ENCODE measurements around the gene SCN11A. TPM values are rescaled to one million over a fixed set of nuclear protein-coding genes. Genes with fewer than 3 reads are reported as not detected.

Gene SCN11A
- total RNA-seq, 1 experiment from 2014 or later = 0.13 TPM

DNA sequence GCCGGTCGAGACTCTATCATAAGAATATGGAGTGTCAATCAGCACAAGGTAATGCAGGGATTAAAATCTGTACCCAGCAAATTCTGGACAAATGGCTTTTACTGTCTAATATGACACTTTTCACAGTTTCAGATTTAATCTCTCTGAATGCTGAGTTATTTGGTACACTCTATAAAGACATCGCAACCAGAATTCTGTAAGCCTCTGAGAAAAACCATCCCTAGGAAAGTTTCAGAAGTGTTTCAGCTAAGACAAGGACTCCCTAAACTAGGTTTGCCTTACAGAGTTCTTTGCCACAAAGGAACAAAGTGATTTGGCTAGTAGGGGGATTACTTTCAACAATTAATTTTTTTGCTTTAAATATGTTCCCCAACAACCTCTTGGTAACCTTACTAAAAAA, 11.4 kb upstream of the SCN11A start (continued):
- TF ChIP-seq ATF1 (CRISPR knock-in tag; IDR thresholded peaks at IDR 0.05) = no peak
- no peak for TF ChIP-seq RELA (CRISPR knock-in tag; IDR thresholded peaks at IDR 0.05; ENCODE audit: borderline replicate concordance)
- TF ChIP-seq ZNF232 (CRISPR knock-in tag; IDR thresholded peaks at IDR 0.05) = no peak
- no peak for TF ChIP-seq FOXJ3 (CRISPR knock-in tag; IDR thresholded peaks at IDR 0.05; ENCODE audit: borderline replicate concordance)
- TF ChIP-seq, protein P1, sequence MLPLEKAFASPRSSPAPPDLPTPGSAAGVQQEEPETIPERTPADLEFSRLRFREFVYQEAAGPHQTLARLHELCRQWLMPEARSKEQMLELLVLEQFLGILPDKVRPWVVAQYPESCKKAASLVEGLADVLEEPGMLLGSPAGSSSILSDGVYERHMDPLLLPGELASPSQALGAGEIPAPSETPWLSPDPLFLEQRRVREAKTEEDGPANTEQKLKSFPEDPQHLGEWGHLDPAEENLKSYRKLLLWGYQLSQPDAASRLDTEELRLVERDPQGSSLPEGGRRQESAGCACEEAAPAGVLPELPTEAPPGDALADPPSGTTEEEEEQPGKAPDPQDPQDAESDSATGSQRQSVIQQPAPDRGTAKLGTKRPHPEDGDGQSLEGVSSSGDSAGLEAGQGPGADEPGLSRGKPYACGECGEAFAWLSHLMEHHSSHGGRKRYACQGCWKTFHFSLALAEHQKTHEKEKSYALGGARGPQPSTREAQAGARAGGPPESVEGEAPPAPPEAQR (CRISPR knock-in tag; IDR thresholded peaks at IDR 0.05) = no peak
- TF ChIP-seq, protein P2, sequence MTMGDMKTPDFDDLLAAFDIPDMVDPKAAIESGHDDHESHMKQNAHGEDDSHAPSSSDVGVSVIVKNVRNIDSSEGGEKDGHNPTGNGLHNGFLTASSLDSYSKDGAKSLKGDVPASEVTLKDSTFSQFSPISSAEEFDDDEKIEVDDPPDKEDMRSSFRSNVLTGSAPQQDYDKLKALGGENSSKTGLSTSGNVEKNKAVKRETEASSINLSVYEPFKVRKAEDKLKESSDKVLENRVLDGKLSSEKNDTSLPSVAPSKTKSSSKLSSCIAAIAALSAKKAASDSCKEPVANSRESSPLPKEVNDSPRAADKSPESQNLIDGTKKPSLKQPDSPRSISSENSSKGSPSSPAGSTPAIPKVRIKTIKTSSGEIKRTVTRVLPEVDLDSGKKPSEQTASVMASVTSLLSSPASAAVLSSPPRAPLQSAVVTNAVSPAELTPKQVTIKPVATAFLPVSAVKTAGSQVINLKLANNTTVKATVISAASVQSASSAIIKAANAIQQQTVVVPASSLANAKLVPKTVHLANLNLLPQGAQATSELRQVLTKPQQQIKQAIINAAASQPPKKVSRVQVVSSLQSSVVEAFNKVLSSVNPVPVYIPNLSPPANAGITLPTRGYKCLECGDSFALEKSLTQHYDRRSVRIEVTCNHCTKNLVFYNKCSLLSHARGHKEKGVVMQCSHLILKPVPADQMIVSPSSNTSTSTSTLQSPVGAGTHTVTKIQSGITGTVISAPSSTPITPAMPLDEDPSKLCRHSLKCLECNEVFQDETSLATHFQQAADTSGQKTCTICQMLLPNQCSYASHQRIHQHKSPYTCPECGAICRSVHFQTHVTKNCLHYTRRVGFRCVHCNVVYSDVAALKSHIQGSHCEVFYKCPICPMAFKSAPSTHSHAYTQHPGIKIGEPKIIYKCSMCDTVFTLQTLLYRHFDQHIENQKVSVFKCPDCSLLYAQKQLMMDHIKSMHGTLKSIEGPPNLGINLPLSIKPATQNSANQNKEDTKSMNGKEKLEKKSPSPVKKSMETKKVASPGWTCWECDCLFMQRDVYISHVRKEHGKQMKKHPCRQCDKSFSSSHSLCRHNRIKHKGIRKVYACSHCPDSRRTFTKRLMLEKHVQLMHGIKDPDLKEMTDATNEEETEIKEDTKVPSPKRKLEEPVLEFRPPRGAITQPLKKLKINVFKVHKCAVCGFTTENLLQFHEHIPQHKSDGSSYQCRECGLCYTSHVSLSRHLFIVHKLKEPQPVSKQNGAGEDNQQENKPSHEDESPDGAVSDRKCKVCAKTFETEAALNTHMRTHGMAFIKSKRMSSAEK (CRISPR knock-in tag; IDR thresholded peaks at IDR 0.05; ENCODE audit: borderline replicate concordance) = no peak
- TF ChIP-seq ELF4 (CRISPR knock-in tag; IDR thresholded peaks at IDR 0.05; ENCODE audit: low read depth) = no peak
- TF ChIP-seq, protein P3, sequence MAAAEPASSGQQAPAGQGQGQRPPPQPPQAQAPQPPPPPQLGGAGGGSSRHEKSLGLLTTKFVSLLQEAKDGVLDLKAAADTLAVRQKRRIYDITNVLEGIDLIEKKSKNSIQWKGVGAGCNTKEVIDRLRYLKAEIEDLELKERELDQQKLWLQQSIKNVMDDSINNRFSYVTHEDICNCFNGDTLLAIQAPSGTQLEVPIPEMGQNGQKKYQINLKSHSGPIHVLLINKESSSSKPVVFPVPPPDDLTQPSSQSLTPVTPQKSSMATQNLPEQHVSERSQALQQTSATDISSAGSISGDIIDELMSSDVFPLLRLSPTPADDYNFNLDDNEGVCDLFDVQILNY (CRISPR knock-in tag; IDR thresholded peaks at IDR 0.05) = no peak
- TF ChIP-seq NR1H2 (CRISPR knock-in tag; IDR thresholded peaks at IDR 0.05) = no peak
- no peak for TF ChIP-seq EMX1 (CRISPR knock-in tag; IDR thresholded peaks at IDR 0.05)

DNA sequence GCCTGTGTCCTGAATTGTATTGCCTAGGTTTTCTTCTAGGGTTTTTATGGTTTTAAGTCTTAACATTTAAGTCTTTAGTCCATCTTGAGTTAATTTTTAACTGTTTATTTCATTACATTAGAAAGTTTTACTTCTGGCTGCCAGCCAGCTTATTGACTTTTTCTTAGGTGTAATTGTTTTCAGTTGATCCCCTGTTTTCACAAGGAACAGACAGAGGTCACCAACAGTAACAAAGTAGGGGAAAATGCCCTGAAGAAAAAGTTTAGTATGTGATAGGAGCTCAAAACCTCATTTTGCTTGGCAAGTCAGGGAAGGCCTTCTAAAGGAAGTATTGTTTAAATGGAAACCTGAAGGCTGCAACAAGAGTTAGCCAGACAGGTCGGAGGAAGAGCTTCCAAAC, 10.4 kb upstream of the SCN11A start:
- Mint-ChIP-seq H3K27me3 (ENCODE audit: low read depth) (no peaks in the 10 kb centered on the region), H3K9me3 (no peaks in the 10 kb centered on the region), H3K36me3 (no peaks in the 10 kb centered on the region; the same call in 1 of the 2 replicates), H3K4me1 (peaks cover 9% of the 10 kb centered on the region), H3K4me3 (no peak overlapping the region), H3K27ac (peak overlapping the region; percentile 73; the same call in 1 of the 2 replicates)
- CTCF ChIA-PET = no interaction called here
- DNase-seq (ENCODE audit: low spot score) (no peak), ATAC-seq (no peak)
- POLR2A ChIA-PET = no interaction called here
- TF ChIP-seq, protein P4, sequence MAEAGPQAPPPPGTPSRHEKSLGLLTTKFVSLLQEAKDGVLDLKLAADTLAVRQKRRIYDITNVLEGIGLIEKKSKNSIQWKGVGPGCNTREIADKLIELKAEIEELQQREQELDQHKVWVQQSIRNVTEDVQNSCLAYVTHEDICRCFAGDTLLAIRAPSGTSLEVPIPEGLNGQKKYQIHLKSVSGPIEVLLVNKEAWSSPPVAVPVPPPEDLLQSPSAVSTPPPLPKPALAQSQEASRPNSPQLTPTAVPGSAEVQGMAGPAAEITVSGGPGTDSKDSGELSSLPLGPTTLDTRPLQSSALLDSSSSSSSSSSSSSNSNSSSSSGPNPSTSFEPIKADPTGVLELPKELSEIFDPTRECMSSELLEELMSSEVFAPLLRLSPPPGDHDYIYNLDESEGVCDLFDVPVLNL (CRISPR knock-in tag; IDR thresholded peaks at IDR 0.05; ENCODE audit: borderline replicate concordance, low read depth) = no peak
- no peak for TF ChIP-seq GABPB1 (CRISPR knock-in tag; IDR thresholded peaks at IDR 0.05)
- TF ChIP-seq EMX1 (CRISPR knock-in tag; IDR thresholded peaks at IDR 0.05) = no peak
- no peak for TF ChIP-seq GTF2I (CRISPR knock-in tag; conservative IDR thresholded peaks at IDR 0.05)
- TF ChIP-seq CREB1 (CRISPR knock-in tag; IDR thresholded peaks at IDR 0.05) = no peak
- no peak for TF ChIP-seq NR2C2 (CRISPR knock-in tag; IDR thresholded peaks at IDR 0.05)
- TF ChIP-seq JAZF1 (CRISPR knock-in tag; IDR thresholded peaks at IDR 0.05) = no peak
- no peak for TF ChIP-seq OVOL2 (CRISPR knock-in tag; IDR thresholded peaks at IDR 0.05; ENCODE audit: borderline replicate concordance)
- no peak for TF ChIP-seq PRRX2 (CRISPR knock-in tag; IDR thresholded peaks at IDR 0.05)
- no peak for TF ChIP-seq ATF1 (CRISPR knock-in tag; IDR thresholded peaks at IDR 0.05)
- TF ChIP-seq, protein P5, sequence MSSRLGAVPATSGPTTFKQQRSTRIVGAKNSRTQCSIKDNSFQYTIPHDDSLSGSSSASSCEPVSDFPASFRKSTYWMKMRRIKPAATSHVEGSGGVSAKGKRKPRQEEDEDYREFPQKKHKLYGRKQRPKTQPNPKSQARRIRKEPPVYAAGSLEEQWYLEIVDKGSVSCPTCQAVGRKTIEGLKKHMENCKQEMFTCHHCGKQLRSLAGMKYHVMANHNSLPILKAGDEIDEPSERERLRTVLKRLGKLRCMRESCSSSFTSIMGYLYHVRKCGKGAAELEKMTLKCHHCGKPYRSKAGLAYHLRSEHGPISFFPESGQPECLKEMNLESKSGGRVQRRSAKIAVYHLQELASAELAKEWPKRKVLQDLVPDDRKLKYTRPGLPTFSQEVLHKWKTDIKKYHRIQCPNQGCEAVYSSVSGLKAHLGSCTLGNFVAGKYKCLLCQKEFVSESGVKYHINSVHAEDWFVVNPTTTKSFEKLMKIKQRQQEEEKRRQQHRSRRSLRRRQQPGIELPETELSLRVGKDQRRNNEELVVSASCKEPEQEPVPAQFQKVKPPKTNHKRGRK (CRISPR knock-in tag; IDR thresholded peaks at IDR 0.05; ENCODE audit: borderline replicate concordance) = no peak
- no peak for TF ChIP-seq ZNF121 (CRISPR knock-in tag; IDR thresholded peaks at IDR 0.05)
- no peak for TF ChIP-seq ZNF263 (CRISPR knock-in tag; IDR thresholded peaks at IDR 0.05; ENCODE audit: low read depth)
- TF ChIP-seq NFYB (CRISPR knock-in tag; conservative IDR thresholded peaks at IDR 0.05; ENCODE audit: low read depth) = no peak
- TF ChIP-seq, protein P6, sequence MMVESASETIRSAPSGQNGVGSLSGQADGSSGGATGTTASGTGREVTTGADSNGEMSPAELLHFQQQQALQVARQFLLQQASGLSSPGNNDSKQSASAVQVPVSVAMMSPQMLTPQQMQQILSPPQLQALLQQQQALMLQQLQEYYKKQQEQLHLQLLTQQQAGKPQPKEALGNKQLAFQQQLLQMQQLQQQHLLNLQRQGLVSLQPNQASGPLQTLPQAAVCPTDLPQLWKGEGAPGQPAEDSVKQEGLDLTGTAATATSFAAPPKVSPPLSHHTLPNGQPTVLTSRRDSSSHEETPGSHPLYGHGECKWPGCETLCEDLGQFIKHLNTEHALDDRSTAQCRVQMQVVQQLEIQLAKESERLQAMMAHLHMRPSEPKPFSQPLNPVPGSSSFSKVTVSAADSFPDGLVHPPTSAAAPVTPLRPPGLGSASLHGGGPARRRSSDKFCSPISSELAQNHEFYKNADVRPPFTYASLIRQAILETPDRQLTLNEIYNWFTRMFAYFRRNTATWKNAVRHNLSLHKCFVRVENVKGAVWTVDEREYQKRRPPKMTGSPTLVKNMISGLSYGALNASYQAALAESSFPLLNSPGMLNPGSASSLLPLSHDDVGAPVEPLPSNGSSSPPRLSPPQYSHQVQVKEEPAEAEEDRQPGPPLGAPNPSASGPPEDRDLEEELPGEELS (CRISPR knock-in tag; IDR thresholded peaks at IDR 0.05) = no peak
- no peak for TF ChIP-seq MXD4 (CRISPR knock-in tag; IDR thresholded peaks at IDR 0.05; ENCODE audit: borderline replicate concordance)
- TF ChIP-seq, protein P7, sequence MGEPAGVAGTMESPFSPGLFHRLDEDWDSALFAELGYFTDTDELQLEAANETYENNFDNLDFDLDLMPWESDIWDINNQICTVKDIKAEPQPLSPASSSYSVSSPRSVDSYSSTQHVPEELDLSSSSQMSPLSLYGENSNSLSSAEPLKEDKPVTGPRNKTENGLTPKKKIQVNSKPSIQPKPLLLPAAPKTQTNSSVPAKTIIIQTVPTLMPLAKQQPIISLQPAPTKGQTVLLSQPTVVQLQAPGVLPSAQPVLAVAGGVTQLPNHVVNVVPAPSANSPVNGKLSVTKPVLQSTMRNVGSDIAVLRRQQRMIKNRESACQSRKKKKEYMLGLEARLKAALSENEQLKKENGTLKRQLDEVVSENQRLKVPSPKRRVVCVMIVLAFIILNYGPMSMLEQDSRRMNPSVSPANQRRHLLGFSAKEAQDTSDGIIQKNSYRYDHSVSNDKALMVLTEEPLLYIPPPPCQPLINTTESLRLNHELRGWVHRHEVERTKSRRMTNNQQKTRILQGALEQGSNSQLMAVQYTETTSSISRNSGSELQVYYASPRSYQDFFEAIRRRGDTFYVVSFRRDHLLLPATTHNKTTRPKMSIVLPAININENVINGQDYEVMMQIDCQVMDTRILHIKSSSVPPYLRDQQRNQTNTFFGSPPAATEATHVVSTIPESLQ (CRISPR knock-in tag; IDR thresholded peaks at IDR 0.05) = no peak

All from WTC11 (cell line).